GM19099 (cell line): ENCODE data around the gene GLIS1.

ENCODE experiments used
- POLR2A ChIP-seq: IDR thresholded peaks from 3 replicates; pipeline ENCODE4 v1.6.1; 2011; ENCODE audit warnings: low read depth; ENCODE audit not compliant: insufficient read length; ENCODE audit errors: extremely low read depth

The GLIS1 gene

DNA sequence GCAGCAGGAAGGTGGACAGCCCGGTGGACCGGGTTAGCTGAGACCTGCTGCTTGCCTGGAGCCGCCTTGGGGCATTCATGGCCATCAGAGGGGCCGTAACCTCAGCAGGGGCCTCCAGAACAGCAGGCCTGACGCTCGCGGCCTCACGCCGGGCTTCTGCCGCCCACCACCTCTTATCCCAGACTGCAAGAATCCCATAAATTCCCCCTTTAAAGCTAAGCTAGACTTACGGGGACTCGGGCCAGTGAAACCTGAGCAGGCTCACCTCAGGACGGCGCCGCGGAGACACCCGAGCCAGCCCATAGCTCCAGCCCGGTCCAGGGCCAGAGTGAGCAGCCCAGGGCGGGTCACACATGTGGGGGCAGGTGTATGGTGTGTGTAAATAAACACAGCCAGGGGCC, 132.3 kb downstream of the GLIS1 start:
- TF ChIP-seq POLR2A = no peak

DNA sequence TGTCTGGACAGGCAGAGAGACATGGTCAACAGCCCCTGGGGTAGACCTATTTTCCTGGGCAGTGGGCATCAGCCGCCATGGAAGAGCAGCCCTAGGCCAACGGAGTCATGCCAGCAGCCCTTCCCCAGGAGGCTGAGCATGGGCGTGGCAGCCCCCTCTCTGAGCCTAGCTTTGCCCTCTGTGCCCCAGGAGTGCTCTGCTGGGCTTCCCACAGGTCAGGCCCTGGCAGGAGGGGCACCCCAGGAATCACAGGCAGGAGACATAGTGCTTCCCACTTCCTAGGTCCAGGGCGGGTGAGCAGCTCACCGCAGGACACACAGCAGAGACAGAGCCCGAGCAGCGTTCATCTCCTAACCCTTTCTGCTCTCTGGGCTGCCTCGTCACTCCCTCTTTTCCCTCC, 132.8 kb downstream of the GLIS1 start:
- no peak for TF ChIP-seq POLR2A

DNA sequence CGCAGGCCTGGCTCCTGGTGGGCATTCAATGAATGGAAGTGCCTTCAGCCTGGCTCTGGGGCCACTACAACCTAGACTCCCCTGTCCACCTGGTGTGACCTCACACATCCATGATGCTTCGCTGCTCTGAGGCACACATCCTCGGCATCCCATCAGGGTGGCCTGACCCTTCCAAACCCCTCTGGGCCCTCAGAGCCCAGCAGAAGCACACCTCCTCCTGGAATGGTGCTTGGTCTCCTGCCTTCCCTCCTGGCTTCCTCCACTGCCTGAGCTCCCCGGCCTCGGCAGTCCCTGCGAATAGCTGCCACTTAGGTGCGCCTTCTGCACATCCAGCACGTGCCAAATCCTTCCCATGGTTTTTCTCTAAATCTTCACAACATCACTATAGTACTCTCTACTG, 133.8 kb downstream of the GLIS1 start:
- no peak for TF ChIP-seq POLR2A

GRCh38 chr1:53604291-53604919, 134.6 kb downstream of the GLIS1 start:
- TF ChIP-seq POLR2A = no peak

GRCh38 chr1:53603431-53603830, 135.5 kb downstream of the GLIS1 start:
- TF ChIP-seq POLR2A = no peak

DNA sequence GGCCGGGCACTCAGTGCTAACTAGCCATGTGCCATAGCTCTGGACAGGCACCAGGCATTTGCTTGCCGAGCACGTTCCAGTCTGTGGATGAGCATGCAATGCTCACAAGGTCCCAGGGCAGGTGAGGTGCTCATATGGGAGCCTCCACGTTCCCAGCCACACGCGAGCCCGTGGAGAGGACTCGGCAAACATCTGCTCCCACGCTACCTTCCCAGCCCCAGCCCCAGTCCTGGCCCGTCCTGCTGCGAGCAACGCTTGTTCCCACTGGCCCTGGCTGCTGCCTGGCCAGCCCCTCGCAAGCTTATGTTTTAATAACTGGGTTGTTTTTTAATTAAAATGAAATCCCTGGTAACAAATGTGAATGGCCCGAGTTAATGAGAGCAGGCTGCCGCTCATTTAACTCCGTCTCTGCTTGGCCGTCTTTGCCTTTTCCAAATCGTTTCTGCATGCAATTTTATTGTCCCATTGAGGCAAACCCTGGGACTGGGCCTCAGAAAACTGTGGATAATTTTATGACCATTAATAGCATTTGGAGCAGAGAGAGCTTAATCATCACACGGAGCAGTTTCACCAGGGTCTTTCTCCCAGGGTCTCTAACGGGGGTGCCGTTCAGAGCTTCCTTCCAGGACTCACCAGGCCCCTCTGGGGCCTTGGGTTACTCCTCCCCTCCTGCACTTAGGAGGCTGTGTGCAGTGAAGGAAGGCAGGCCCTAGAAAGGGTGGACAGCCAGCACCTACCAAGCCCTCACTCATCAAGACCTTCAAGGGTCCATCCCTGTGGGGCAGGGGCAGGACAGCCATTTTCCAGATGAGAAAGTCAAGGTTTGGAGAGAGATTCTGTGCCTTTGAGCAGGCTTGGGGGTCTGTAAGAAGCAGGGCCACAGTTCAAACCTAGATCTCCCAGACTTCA, 136.8 kb downstream of the GLIS1 start:
- TF ChIP-seq POLR2A = no peak

DNA sequence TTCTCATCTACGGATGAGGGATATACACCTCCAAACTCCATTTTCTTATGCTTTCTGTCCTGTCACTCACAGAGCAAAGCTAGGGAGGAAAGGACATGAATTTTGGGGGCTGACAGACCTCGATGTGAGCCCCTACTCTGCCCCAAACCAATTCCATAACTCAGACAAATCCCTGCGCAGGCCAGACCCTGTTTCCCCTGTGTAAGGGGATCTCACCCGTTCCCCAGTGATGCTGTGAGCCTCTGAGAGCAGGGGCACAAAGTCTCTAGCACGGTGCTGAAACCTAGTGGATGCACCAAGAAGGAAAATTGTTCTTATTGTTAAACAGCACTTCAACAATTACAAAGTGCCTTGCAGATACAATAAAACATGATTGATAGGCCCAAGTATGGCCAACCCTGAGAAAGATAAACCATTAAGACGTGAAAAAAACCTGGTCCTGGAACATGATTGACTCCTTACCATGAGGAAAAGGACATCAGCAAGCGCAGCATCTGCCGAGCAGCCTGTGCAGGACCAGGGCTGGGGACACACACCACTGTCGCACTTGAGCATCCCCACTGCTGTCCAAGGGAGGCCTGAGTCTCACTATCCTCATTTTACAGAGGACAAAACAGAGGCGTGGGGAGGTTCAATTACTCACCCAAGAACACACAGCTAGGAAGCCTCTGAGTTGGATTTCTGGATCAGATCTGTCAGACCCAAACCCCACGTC, 137.8 kb downstream of the GLIS1 start:
- no peak for TF ChIP-seq POLR2A

DNA sequence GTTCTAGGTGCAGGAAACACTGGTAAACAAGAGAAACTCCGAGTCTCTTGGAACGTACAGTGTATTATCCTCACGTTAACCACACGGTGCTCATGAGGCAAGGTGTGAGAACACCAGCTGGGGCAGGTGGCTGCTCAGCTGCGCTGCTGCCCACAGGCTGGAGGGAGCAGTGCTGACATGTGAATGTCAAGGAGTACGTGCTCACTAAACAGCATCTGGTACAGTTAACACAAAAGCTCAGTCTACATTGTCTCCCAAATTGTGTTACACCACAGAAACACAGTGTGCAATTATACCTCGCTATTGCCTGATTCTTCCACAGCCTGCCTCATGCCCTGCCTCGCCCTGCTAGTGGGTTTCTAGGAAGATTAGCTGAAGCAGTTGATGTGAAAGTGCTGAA, 138.4 kb downstream of the GLIS1 start:
- TF ChIP-seq POLR2A = no peak

GRCh38 chr1:53600001-53600400, 139.0 kb downstream of the GLIS1 start:
- TF ChIP-seq POLR2A = no peak

- TF ChIP-seq POLR2A = no peak
These were observed 139.5 kb downstream of the GLIS1 start for GRCh38 chr1:53599481-53599880.

- no peak for TF ChIP-seq POLR2A
These were observed 140.0 kb downstream of the GLIS1 start for GRCh38 chr1:53598966-53599365.

DNA sequence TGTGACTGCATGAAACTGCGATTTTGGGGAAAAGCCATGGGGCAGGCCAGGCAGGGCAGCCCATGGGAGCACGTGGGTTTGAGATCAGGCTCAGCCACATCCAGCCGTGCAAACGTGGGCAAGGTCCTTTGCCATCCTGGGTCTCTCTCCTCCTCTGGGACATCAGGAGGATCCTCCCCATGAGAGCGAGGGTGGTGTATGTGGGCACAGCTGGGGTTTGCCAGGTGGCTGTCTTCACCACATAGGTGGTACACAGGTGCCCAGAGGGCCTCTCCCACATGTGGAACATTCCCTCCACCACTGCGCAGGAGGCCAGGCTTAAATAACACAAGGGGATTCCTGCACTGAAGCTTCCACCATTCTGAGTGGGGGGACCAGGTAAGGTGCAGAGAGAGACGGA, 143.1 kb downstream of the GLIS1 start:
- no peak for TF ChIP-seq POLR2A

GRCh38 chr1:53594391-53595180, 144.4 kb downstream of the GLIS1 start:
- TF ChIP-seq POLR2A = no peak

- TF ChIP-seq POLR2A = no peak
These were observed 145.1 kb downstream of the GLIS1 start for GRCh38 chr1:53593758-53594380.
